Endothelial cell of umbilical vein (primary cell): Measurements from ENCODE around the gene ASIC4. TPM values are rescaled to one million over a fixed set of nuclear protein-coding genes. Genes with fewer than 3 reads are reported as not detected.

Experiments
- BruUV-seq: library from RNA; stranded (reverse); fragments of 400-500 nt; replicated peaks from 2 replicates; lab custom pipeline; 2021; lab: Mats Ljungman, UMichigan
- CTCF ChIA-PET: fragments of 300-600, 350-600 bp; sonication (Branson Sonifier 250); formaldehyde crosslinking; loops from one replicate; lab custom pipeline; 2021; ENCODE audit warnings: antibody characterized with exemption, inconsistent platforms; lab: Charles Lee
- POLR2A ChIA-PET: fragments of 300-600, 350-600 bp; sonication (Branson Sonifier 250); formaldehyde crosslinking; loops from one replicate; lab custom pipeline; 2021; ENCODE audit warnings: antibody characterized with exemption, inconsistent platforms; lab: Charles Lee
- DNase-seq: peaks from one replicate; pipeline ENCODE4 v3.0.0-alpha.2; 2011; ENCODE audit warnings: low read depth, low spot score
- FAIRE-seq: peaks from 2 replicates; lab custom pipeline; 2011; peaks lifted over from hg19 to GRCh38; lab: Jason Lieb, UNC
- H2AFZ ChIP-seq: 2 replicates; pipeline ENCODE4 v1.6.0; 2012; ENCODE audit warnings: low read depth, low read length, control low read depth, inconsistent platforms
- H3K27ac ChIP-seq: 2 replicates; pipeline ENCODE4 v1.5.1; 2011; ENCODE audit warnings: low read depth, mild to moderate bottlenecking, control low read depth, low read length, moderate library complexity; ENCODE audit not compliant: insufficient read depth
- H3K27me3 ChIP-seq, 2 experiments: 2 replicates each; pipeline versions ENCODE4 v1.6.0 to v1.6.1; 2011; ENCODE audit warnings: low read length in 2 of 2, mixed read lengths in 1 of 2; ENCODE audit not compliant: control insufficient read depth in 2 of 2, insufficient read depth in 2 of 2
- H3K36me3 ChIP-seq, 2 experiments: 2 replicates in 1 of 2; 3 replicates in 1 of 2; pipeline ENCODE4 v1.5.1; 2011; ENCODE audit warnings: low read length in 2 of 2, mild to moderate bottlenecking in 1 of 2, moderate library complexity in 1 of 2; ENCODE audit not compliant: control insufficient read depth in 2 of 2, insufficient read depth in 2 of 2; ENCODE audit errors: extremely low read depth in 1 of 2
- H3K4me1 ChIP-seq: 3 replicates; pipeline ENCODE4 v1.5.1; 2011; ENCODE audit warnings: mild to moderate bottlenecking, low read length; ENCODE audit not compliant: control insufficient read depth, insufficient read depth; ENCODE audit errors: extremely low read depth
- H3K4me2 ChIP-seq: 2 replicates; pipeline ENCODE4 v1.6.1; 2011; ENCODE audit warnings: low read length, control low read depth, mixed read lengths; ENCODE audit not compliant: insufficient read depth
- H3K4me3 ChIP-seq, 3 experiments: fragments of 200-600 bp in 1 of 3; sonication (generic), shearing (Covaris generic) in 1 of 3; replicated peaks in 1 of 3; 2 replicates each; pipeline ENCODE4 v1.5.1; 2011 to 2016; ENCODE audit warnings: control low read depth in 3 of 3, low read length in 3 of 3, mild to moderate bottlenecking in 2 of 3, inconsistent platforms in 1 of 3, low read depth in 1 of 3, moderate library complexity in 1 of 3; ENCODE audit not compliant: insufficient read depth in 1 of 3
- H3K79me2 ChIP-seq: 2 replicates; pipeline ENCODE4 v1.6.0; 2012; ENCODE audit warnings: low read length, inconsistent platforms; ENCODE audit not compliant: control insufficient read depth, insufficient read depth
- H3K9ac ChIP-seq: replicated peaks from 2 replicates; pipeline ENCODE3; 2011; ENCODE audit warnings: low read length, control low read depth; ENCODE audit not compliant: insufficient read depth; ENCODE audit errors: extremely low read depth
- H3K9me1 ChIP-seq: replicated peaks from 3 replicates; pipeline ENCODE4 v1.6.0; 2011; ENCODE audit warnings: mild to moderate bottlenecking, low read length; ENCODE audit not compliant: control insufficient read depth, insufficient read depth; ENCODE audit errors: extremely low read depth
- H3K9me3 ChIP-seq: replicated peaks from 2 replicates; pipeline ENCODE4 v1.5.1; 2012; ENCODE audit warnings: low read length, inconsistent platforms; ENCODE audit not compliant: control insufficient read depth, insufficient read depth
- H4K20me1 ChIP-seq: replicated peaks from 2 replicates; pipeline ENCODE3; 2011; ENCODE audit warnings: mild to moderate bottlenecking, low read length; ENCODE audit not compliant: control insufficient read depth, insufficient read depth; ENCODE audit errors: extremely low read depth
- EZH2 ChIP-seq: IDR thresholded peaks from 2 replicates; pipeline ENCODE4 v1.6.1; 2012; ENCODE audit warnings: borderline replicate concordance, low read depth, mild to moderate bottlenecking, moderate library complexity, low read length, inconsistent platforms; ENCODE audit not compliant: severe bottlenecking
- FOS ChIP-seq: IDR thresholded peaks from 2 replicates; pipeline ENCODE4 v1.6.1; 2011; ENCODE audit warnings: mild to moderate bottlenecking, low read length, moderate library complexity, borderline replicate concordance; ENCODE audit not compliant: insufficient read depth
- GATA2 ChIP-seq: IDR thresholded peaks from 2 replicates; pipeline ENCODE4 v1.7.0; 2011; ENCODE audit warnings: low read depth, mild to moderate bottlenecking, moderate library complexity, mixed read lengths, low read length; ENCODE audit not compliant: insufficient read length, insufficient read depth
- JUN ChIP-seq: IDR thresholded peaks from 2 replicates; pipeline ENCODE4 v1.6.1; 2011; ENCODE audit warnings: borderline replicate concordance, low read depth; ENCODE audit not compliant: insufficient read length, insufficient read depth
- MYC ChIP-seq: IDR thresholded peaks from one replicate; pipeline ENCODE4 v1.6.1; 2011; ENCODE audit warnings: mild to moderate bottlenecking, low read depth, low read length
- POLR2A ChIP-seq: IDR thresholded peaks from 2 replicates; pipeline ENCODE4 v1.6.1; 2012; ENCODE audit warnings: low read depth, mild to moderate bottlenecking, control low read depth, low read length
- POLR2AphosphoS5 ChIP-seq: IDR thresholded peaks from 2 replicates; pipeline ENCODE4 v1.6.1; 2012; ENCODE audit warnings: low read depth, mild to moderate bottlenecking, control low read depth, low read length, moderate library complexity; ENCODE audit not compliant: insufficient read depth
- dilution Hi-C: fragments of 300-500 bp; cut with MboI; formaldehyde crosslinking; loops from one replicate; pipeline ENCODE4 v1.15.0; 2019; ENCODE audit warnings: low sequenced_read_pairs; ENCODE audit not compliant: extremely low pct_ligation_motif_present
- intact Hi-C: fragments of 100-400 bp; cut with micrococcal nuclease; formaldehyde crosslinking; loops from one replicate; pipeline ENCODE4 v1.10.0; 2022
- polyA plus RNA-seq, 4 experiments: library from polyadenylated mRNA; depleted of rRNA in 3 of 4; stranded (reverse) in 3 of 4; unstranded in 1 of 4; fragments of >200 nt; gene quantifications; 2 replicates each; pipeline versions ENCODE4 v1.2.1 to v1.2.3, GENCODE V29; 2011 to 2012; ENCODE audit warnings: missing spikeins in 1 of 4
- total RNA-seq: library from RNA; stranded (reverse); gene quantifications from 2 replicates; pipeline ENCODE4 v1.2.3, GENCODE V29; 2021
- TF ChIP-seq, protein P1 (sequence below): IDR thresholded peaks from 2 replicates; pipeline ENCODE4 v1.6.1; 2011; ENCODE audit not compliant: insufficient read depth, insufficient read length
- TF ChIP-seq, protein P2 (sequence below), 2 donors: IDR thresholded peaks; 1 replicate in 1 of 2; 2 replicates in 1 of 2; pipeline ENCODE4 v1.5.1; 2011; ENCODE audit warnings: low read length in 2 of 2, mild to moderate bottlenecking in 2 of 2, moderate library complexity in 2 of 2, control low read depth in 1 of 2, inconsistent platforms in 1 of 2, low read depth in 1 of 2; ENCODE audit not compliant: insufficient read depth in 1 of 2; ENCODE audit errors: extremely low read depth in 1 of 2

The ASIC4 gene
- total and polyA plus RNA-seq, 2 donors (not counting 3 experiments of a cell fraction or from before 2014, with no cell fraction given), result not detected

DNA sequence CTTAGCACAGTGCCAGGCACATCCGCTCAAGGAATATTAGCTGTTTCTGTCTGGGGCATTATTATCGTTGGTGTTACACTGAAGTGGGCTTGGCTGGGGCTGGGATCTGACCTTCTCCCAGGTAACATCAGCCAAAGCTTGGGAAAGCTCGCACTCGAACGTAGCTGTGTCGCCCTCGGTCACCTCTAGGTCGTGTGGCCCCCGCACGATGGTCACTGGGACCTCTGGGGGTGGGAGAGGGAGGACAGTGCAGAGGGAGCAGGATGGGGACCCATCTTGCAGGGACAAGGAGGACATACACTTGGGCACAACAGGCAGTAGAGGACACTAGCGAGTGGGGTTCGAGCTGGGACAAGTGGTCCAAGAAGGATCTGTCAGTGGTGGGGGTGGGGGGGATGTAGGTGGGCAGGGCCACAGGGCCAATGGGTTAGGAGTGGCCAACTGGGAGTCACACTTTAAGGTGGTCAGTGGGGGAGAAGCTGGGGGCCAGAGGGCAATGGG is 39.2 kb downstream of the ASIC4 start:
- TF ChIP-seq FOS, result no peak
- no peak for TF ChIP-seq POLR2A
- no peak for TF ChIP-seq MYC
- TF ChIP-seq, protein P1, sequence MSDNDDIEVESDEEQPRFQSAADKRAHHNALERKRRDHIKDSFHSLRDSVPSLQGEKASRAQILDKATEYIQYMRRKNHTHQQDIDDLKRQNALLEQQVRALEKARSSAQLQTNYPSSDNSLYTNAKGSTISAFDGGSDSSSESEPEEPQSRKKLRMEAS, result no peak
- TF ChIP-seq POLR2AphosphoS5, result no peak
- no peak for TF ChIP-seq GATA2
- TF ChIP-seq EZH2, result no peak
- no peak for TF ChIP-seq JUN
- TF ChIP-seq, protein P2, sequence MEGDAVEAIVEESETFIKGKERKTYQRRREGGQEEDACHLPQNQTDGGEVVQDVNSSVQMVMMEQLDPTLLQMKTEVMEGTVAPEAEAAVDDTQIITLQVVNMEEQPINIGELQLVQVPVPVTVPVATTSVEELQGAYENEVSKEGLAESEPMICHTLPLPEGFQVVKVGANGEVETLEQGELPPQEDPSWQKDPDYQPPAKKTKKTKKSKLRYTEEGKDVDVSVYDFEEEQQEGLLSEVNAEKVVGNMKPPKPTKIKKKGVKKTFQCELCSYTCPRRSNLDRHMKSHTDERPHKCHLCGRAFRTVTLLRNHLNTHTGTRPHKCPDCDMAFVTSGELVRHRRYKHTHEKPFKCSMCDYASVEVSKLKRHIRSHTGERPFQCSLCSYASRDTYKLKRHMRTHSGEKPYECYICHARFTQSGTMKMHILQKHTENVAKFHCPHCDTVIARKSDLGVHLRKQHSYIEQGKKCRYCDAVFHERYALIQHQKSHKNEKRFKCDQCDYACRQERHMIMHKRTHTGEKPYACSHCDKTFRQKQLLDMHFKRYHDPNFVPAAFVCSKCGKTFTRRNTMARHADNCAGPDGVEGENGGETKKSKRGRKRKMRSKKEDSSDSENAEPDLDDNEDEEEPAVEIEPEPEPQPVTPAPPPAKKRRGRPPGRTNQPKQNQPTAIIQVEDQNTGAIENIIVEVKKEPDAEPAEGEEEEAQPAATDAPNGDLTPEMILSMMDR (IDR thresholded peaks at IDR 0.05; ENCODE audit: extremely low read depth in 1 of 2, insufficient read depth in 1 of 2, low read depth in 1 of 2, low read length in 2 of 2), result no peak
- no TSS peak for BruUV-seq
- H3K27me3 ChIP-seq, result peaks cover 19 to 20% of the 10 kb centered on the region in 2 experiments

More for the DNA sequence above, 39.2 kb downstream of the ASIC4 start:
- intact Hi-C loops, result no loop called here
- dilution Hi-C loops, result no loop called here
- CTCF ChIA-PET, result interaction anchor here (1.4 kb wide), 1 partner anchor 24 kb away, joined by 9 read pairs; no protein-coding TSS in a partner anchor
- Histone ChIP-seq H3K4me2 (no peak overlapping the region), H3K4me3 (no peak overlapping the region), H3K4me1 (no peaks in the 10 kb centered on the region), H4K20me1 (no peaks in the 10 kb centered on the region), H3K9me1 (no peaks in the 10 kb centered on the region), H3K9me3 (no peaks in the 10 kb centered on the region), H3K79me2 (no peaks in the 10 kb centered on the region), H3K9ac (no peak overlapping the region), H3K36me3 (no peaks in the 10 kb centered on the region), H3K27ac (no peak overlapping the region), H2AFZ (no peak overlapping the region)
- DNase-seq (no peak), FAIRE-seq (no peak)
- POLR2A ChIA-PET, result no interaction called here
